Smooth muscle cell of the coronary artery (primary cell): Measurements from ENCODE around the gene CYB561D1. TPM values are rescaled to one million over a fixed set of nuclear protein-coding genes. Genes with fewer than 3 reads are reported as not detected.

Experiments
- total RNA-seq: library from RNA; depleted of rRNA; stranded (reverse); fragments of >200 nt; gene quantifications from 2 replicates; pipeline ENCODE4 v1.2.3, GENCODE V29; 2014; ENCODE audit warnings: low replicate concordance

Gene CYB561D1
- 3.2 and 4.3 TPM in 2 replicates for total RNA-seq

GRCh38 chr1:109493805-109494539 is at the start of gene CYB561D1:
CYB561D1 (plus strand) TSS chr1:109494094; CDS start chr1:109494140, 46 bp downstream.

DNA sequence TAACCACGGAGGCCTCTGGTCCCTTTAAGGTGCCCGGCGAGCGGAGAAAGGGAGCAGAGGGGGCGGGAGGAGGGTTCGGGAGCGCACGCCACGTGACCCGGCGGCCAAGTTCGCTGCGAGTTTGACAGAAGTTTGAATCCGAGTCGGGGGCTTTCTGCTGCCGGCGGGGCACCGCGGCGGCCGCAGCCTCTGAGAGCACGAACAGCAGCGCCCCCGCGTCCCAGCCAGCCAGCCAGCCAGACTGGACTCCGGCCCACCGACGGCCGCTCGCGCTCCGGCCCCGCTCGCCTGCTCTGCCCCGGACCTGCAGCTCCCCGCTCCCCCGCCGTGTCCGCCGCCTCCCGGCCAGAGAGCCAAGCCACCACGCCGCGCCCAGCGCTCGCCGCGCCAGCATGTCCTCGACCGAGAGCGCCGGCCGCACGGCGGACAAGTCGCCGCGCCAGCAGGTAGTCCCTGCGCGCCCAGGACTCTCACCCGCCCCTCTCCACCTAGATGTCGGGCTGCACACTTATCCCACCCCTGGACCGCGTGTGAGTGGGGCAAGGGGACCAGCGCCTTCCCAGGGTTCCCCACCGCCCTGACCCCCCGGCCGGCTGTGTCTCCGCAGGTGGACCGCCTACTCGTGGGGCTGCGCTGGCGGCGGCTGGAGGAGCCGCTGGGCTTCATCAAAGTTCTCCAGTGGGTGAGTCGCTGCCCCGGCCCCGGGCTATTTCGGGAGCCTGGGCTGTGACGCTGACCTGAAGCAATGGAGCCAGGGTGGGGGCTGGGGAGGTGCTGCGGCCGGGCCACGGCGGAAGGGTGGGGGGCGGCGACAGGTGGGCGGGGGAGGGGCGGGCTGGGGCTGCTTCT is 27.2 kb upstream of the CYB561D1 start, which contains the start of gene SYPL2:
SYPL2 (plus strand) TSS at position 95 of the 849 bp plus-strand sequence; CDS start at position 393, 298 bp downstream.

GRCh38 chr1:109483672-109484518 is 10.0 kb upstream of the CYB561D1 start, which contains the start of gene ATXN7L2:
ATXN7L2 (plus strand) TSS chr1:109483905; CDS start chr1:109483954, 49 bp downstream.

DNA sequence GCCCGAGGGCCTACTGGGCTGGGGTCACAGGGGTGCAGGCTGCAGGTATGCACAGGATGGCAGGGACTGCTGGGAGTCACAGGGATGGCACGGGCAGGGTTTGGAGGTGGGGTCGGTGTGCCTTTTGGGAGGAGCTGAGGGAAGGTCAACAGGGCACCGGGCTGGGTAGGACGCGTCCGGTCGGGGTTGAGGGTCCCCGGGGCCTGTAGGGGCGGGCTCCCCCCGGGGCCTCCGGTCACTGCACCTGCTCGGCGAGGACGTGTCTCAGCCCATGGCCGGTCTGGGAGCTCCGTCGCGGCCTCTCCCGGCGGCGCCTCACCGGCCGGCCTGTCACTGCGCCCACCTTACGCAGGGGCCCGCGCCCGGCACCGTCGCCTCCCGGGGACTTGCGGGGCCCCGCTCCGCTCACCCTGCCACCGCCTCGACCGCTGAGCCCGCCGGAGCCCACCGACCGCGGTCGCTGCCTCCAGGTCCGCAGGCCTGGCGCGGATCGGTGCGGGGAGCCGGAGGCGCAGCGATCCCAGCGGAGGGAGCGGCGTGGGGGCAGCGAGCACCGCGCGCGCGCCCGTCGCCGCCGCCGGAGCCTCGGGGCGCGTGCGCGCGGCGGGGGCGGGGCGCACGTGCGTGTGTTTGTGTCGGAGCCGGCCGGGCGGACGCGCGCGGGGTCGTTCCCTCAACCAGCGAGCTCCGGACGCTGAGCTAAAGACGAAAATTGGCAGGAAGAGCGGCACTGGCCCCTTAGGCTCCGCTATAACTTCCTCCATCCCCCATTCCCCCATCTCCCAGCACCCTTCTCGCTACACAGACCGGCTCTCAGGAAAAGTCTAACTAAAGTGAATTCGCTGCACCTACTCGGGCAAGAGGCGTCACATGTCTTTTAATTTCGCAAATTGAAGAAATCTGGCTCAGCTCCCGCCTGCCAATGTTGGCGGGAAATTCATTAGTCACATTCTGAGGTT is 15.6 kb downstream of the CYB561D1 start, which contains the start of gene AMIGO1:
AMIGO1 (minus strand) TSS at position 552 of the 959 bp plus-strand sequence. CDS start 815 bp downstream, outside the sequence.

DNA sequence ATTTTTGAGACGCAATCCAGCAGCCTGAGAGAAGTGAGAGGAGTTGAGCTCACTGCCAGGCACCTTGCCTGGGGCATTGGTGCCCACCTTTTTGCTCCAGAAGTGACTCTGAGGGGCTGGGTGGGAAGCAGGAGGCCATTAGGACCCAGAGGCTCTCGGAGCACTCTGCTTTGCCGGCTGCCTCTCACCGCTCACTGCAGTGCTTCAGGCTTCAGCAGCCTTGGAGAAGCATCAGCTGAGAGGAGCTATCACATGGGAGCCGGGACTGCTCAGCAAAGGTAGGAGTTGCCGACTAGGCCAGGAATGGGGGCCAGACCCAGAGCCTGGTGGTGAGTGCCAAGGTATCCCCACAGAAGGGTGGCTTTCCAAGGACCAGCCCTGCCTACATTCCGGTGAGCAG is 45.8 kb downstream of the CYB561D1 start, which contains the start of gene GPR61:
GPR61 (plus strand) TSS at position 197 of the 400 bp plus-strand sequence. CDS start 3,151 bp downstream, outside the sequence.

DNA sequence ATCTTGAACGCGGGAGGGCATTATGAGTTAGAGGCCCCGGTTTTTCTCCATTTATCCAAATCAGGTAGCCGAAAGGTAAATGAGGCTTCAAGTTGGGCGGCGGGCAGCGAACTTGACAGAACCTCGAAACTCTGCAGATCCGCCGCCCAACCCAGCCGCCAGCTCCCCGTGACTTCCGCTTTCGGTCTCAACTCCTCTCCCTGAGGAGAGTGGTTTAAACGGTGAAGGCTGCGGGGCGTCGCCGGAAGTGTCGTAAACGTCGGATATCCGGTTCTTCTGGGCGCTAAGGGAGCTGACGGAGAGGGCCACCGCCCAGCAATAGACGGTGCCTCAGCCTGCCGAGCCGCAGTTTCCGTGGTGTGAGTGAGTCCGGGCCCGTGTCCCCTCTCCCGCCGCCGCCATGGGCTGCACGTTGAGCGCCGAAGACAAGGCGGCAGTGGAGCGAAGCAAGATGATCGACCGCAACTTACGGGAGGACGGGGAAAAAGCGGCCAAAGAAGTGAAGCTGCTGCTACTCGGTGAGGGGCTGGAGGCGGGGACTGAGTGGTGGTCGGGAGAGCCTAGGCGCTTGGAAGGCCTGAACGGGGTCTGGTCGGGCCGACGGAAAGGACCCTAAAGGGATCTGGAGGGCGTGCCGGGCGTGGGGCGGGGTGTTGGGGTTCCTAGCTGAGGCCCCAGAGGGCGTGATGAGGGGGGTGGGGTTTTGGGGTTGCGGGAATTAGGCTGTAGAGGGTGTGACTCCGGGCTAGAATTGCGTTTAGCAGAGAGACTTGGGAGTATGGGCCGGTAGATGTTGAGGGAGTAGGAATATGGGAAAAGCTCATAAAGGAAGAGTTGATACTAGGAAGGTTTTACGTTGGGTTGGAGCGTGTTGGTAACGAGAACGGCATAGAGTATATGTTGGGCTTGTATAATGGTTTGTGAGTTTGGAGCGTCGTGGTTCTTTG is 54.7 kb downstream of the CYB561D1 start, which contains the start of gene GNAI3:
GNAI3 (plus strand) TSS at position 295 of the 947 bp plus-strand sequence; CDS start at position 401, 106 bp downstream.

Other genes starting within 250 kb of the CYB561D1 start
- gene CELSR2, start 244.6 kb upstream of the CYB561D1 start, total RNA-seq: 0.59 and 1.1 TPM in 2 replicates
- gene PSRC1, start 210.9 kb upstream of the CYB561D1 start, total RNA-seq: 2.5 and 4.7 TPM in 2 replicates
- gene MYBPHL, start 187.1 kb upstream of the CYB561D1 start, total RNA-seq: not detected in 2 replicates
- 8.2 and 9.7 TPM in 2 replicates for gene SORT1, start 96.2 kb upstream of the CYB561D1 start, total RNA-seq
- 49.5 and 49.8 TPM in 2 replicates for gene PSMA5, start 67.6 kb upstream of the CYB561D1 start, total RNA-seq
- gene SYPL2, start 27.5 kb upstream of the CYB561D1 start, total RNA-seq: 1.8 TPM in 1 of 2 replicates, not detected in the other
- gene ATXN7L2, start 10.2 kb upstream of the CYB561D1 start, total RNA-seq: 0.90 and 2.0 TPM in 2 replicates
- gene AMIGO1, start 15.6 kb downstream of the CYB561D1 start, total RNA-seq: 0.15 and 2.1 TPM in 2 replicates
- not detected in 2 replicates for gene GPR61, start 45.8 kb downstream of the CYB561D1 start, total RNA-seq
- gene GNAI3, start 54.5 kb downstream of the CYB561D1 start, total RNA-seq: 13.0 and 13.8 TPM in 2 replicates
- gene GNAT2, start 125.5 kb downstream of the CYB561D1 start, total RNA-seq: 0.38 TPM in 1 of 2 replicates, not detected in the other
- 65.4 and 69.8 TPM in 2 replicates for gene AMPD2, start 125.7 kb downstream of the CYB561D1 start, total RNA-seq
- gene GSTM4, start 162.0 kb downstream of the CYB561D1 start, total RNA-seq: 5.7 and 9.9 TPM in 2 replicates
- 8.0 and 15.0 TPM in 2 replicates for gene GSTM2, start 174.0 kb downstream of the CYB561D1 start, total RNA-seq
- gene GSTM1, start 193.7 kb downstream of the CYB561D1 start, total RNA-seq: 6.1 and 8.8 TPM in 2 replicates
- gene GSTM5, start 218.2 kb downstream of the CYB561D1 start, total RNA-seq: 0.60 and 9.0 TPM in 2 replicates
- 37.6 and 107 TPM in 2 replicates for gene GSTM3, start 246.9 kb downstream of the CYB561D1 start, total RNA-seq